H1 (cell line): ENCODE measurements around the gene UBE2F. TPM values are rescaled to one million over a fixed set of nuclear protein-coding genes. Genes with fewer than 3 reads are reported as not detected.

Source experiments
- CTCF ChIA-PET: fragments of 300-600 bp; sonication (Branson Sonifier 250); formaldehyde crosslinking; loops from one replicate; lab custom pipeline; 2021; ENCODE audit not compliant: partially characterized antibody; lab: Charles Lee
- POLR2A ChIA-PET: fragments of 300-600 bp; sonication (Branson Sonifier 250); formaldehyde crosslinking; loops from one replicate; lab custom pipeline; 2021; ENCODE audit warnings: inconsistent platforms; ENCODE audit not compliant: partially characterized antibody; lab: Charles Lee
- DNase-seq, 2 experiments: peaks; one replicate each; pipeline versions ENCODE4 v3.0.0 to v3.0.0-alpha.2; 2010 to 2022; ENCODE audit warnings: low spot score in 2 of 2, low read depth in 1 of 2, mixed read lengths in 1 of 2
- FAIRE-seq: peaks from 2 replicates; lab custom pipeline; 2011; peaks lifted over from hg19 to GRCh38; lab: Jason Lieb, UNC
- H2AFZ ChIP-seq: 2 replicates; pipeline ENCODE4 v1.8.1; 2012; ENCODE audit warnings: low read length, inconsistent platforms
- H2AK5ac ChIP-seq: 2 replicates; pipeline ENCODE4 v1.6.1; 2013; ENCODE audit warnings: low read depth, low read length
- H2BK120ac ChIP-seq: replicated peaks from 2 replicates; pipeline ENCODE3; 2013; ENCODE audit warnings: low read depth, low read length, inconsistent platforms
- H2BK12ac ChIP-seq: 2 replicates; pipeline ENCODE4 v1.6.1; 2013; ENCODE audit warnings: low read depth, low read length
- H2BK15ac ChIP-seq: 2 replicates; pipeline ENCODE4 v1.6.1; 2013; ENCODE audit warnings: low read length
- H2BK20ac ChIP-seq: 2 replicates; pipeline ENCODE4 v1.6.1; 2013; ENCODE audit warnings: low read length
- H2BK5ac ChIP-seq: 2 replicates; pipeline ENCODE4 v1.6.1; 2013; ENCODE audit warnings: low read depth, low read length
- H3K14ac ChIP-seq: 2 replicates; pipeline ENCODE4 v1.6.1; 2013; ENCODE audit warnings: inconsistent platforms; ENCODE audit not compliant: insufficient read length
- H3K18ac ChIP-seq: 2 replicates; pipeline ENCODE4 v1.6.1; 2013; ENCODE audit warnings: low read length; ENCODE audit errors: extremely low read depth
- H3K23ac ChIP-seq: 2 replicates; pipeline ENCODE4 v1.6.1; 2013; ENCODE audit warnings: inconsistent platforms; ENCODE audit not compliant: insufficient read length
- H3K23me2 ChIP-seq: 2 replicates; pipeline ENCODE4 v1.6.1; 2013; ENCODE audit warnings: low read depth, low read length
- H3K27ac ChIP-seq: 2 replicates; pipeline ENCODE4 v1.6.1; 2011; ENCODE audit warnings: low read depth, low read length, inconsistent platforms
- H3K27me3 ChIP-seq, 4 experiments: replicated peaks in 1 of 4; 1 replicate in 1 of 4; 2 replicates in 3 of 4; pipeline versions ENCODE4 v1.6.1 to v1.8.1; 2011 to 2013; ENCODE audit warnings: low read length in 3 of 4, mild to moderate bottlenecking in 3 of 4, inconsistent platforms in 2 of 4, mixed read lengths in 2 of 4, moderate library complexity in 1 of 4; ENCODE audit not compliant: control insufficient read depth in 3 of 4, insufficient read depth in 3 of 4; ENCODE audit errors: extremely low read depth in 1 of 4
- H3K36me3 ChIP-seq, 4 experiments: 2 replicates each; pipeline versions ENCODE4 v1.6.1 to v1.8.1; 2011 to 2013; ENCODE audit warnings: mild to moderate bottlenecking in 4 of 4, low read length in 3 of 4, moderate library complexity in 2 of 4, control low read depth in 1 of 4, inconsistent platforms in 1 of 4; ENCODE audit not compliant: insufficient read depth in 4 of 4, control insufficient read depth in 2 of 4
- H3K4ac ChIP-seq: replicated peaks from 2 replicates; pipeline ENCODE3; 2013; ENCODE audit warnings: low read length, low read depth, mixed read lengths, inconsistent platforms; ENCODE audit not compliant: insufficient read length
- H3K4me1 ChIP-seq, 4 experiments: replicated peaks in 1 of 4; 1 replicate in 1 of 4; 2 replicates in 3 of 4; pipeline versions ENCODE4 v1.6.1 to v1.8.1; 2011 to 2013; ENCODE audit warnings: low read length in 3 of 4, inconsistent platforms in 2 of 4, mixed read lengths in 1 of 4; ENCODE audit not compliant: insufficient read depth in 4 of 4, control insufficient read depth in 3 of 4
- H3K4me2 ChIP-seq, 2 experiments: 2 replicates each; pipeline versions ENCODE4 v1.6.1 to v1.8.1; 2011 to 2013; ENCODE audit warnings: low read depth in 2 of 2, low read length in 2 of 2, control low read depth in 1 of 2, inconsistent platforms in 1 of 2, mild to moderate bottlenecking in 1 of 2; ENCODE audit not compliant: insufficient read depth in 1 of 2
- H3K4me3 ChIP-seq, 4 experiments: fragments of 200-600, 300-600 bp in 1 of 4; sonication (generic), shearing (Covaris generic), sonication (Bioruptor Twin) in 1 of 4; 2 replicates each; pipeline versions ENCODE4 v1.5.1 to v1.8.1; 2011 to 2016; ENCODE audit warnings: low read length in 4 of 4, low read depth in 3 of 4, control low read depth in 2 of 4, inconsistent platforms in 2 of 4, mild to moderate bottlenecking in 2 of 4, mixed read lengths in 1 of 4, moderate library complexity in 1 of 4; ENCODE audit not compliant: insufficient read depth in 2 of 4; ENCODE audit errors: extremely low read depth in 1 of 4
- H3K56ac ChIP-seq: replicated peaks from 2 replicates; pipeline ENCODE3; 2013; ENCODE audit warnings: low read depth, mild to moderate bottlenecking, mixed read lengths, low read length, inconsistent platforms; ENCODE audit not compliant: insufficient read length
- H3K79me1 ChIP-seq: 2 replicates; pipeline ENCODE4 v1.6.1; 2013; ENCODE audit warnings: low read depth, low read length, control low read depth
- H3K79me2 ChIP-seq, 2 experiments: 2 replicates each; pipeline versions ENCODE4 v1.6.1 to v1.8.1; 2012 to 2013; ENCODE audit warnings: low read length in 2 of 2, mild to moderate bottlenecking in 2 of 2, inconsistent platforms in 1 of 2; ENCODE audit not compliant: insufficient read depth in 2 of 2, control insufficient read depth in 1 of 2
- H3K9ac ChIP-seq, 4 experiments: replicated peaks in 1 of 4; 1 replicate in 1 of 4; 2 replicates in 3 of 4; pipeline versions ENCODE4 v1.6.1 to v1.8.1; 2011 to 2013; ENCODE audit warnings: low read depth in 3 of 4, low read length in 3 of 4, control low read depth in 2 of 4, mild to moderate bottlenecking in 2 of 4, moderate library complexity in 2 of 4, inconsistent platforms in 1 of 4; ENCODE audit errors: extremely low read depth in 1 of 4
- H3K9me3 ChIP-seq, 2 experiments: 2 replicates each; pipeline versions ENCODE4 v1.6.1 to v1.8.1; 2012 to 2013; ENCODE audit warnings: mild to moderate bottlenecking in 2 of 2, moderate library complexity in 2 of 2, control low read depth in 1 of 2, inconsistent platforms in 1 of 2, low read depth in 1 of 2, low read length in 1 of 2, mixed read lengths in 1 of 2; ENCODE audit not compliant: insufficient read depth in 2 of 2
- H4K20me1 ChIP-seq, 2 experiments: replicated peaks in 1 of 2; 2 replicates each; pipeline versions ENCODE3 to v1.8.1; 2011 to 2013; ENCODE audit warnings: inconsistent platforms in 2 of 2, low read length in 2 of 2, mild to moderate bottlenecking in 1 of 2; ENCODE audit not compliant: insufficient read depth in 2 of 2, control insufficient read depth in 1 of 2
- H4K5ac ChIP-seq: 2 replicates; pipeline ENCODE4 v1.6.1; 2013; ENCODE audit warnings: low read length, low read depth, mixed read lengths, inconsistent platforms; ENCODE audit not compliant: insufficient read length
- H4K8ac ChIP-seq: 2 replicates; pipeline ENCODE4 v1.8.0; 2013; ENCODE audit warnings: mild to moderate bottlenecking, moderate library complexity, low read length, inconsistent platforms; ENCODE audit not compliant: insufficient read depth; ENCODE audit errors: extremely low read depth
- H4K91ac ChIP-seq: replicated peaks from 2 replicates; pipeline ENCODE3; 2013; ENCODE audit warnings: low read length, mixed read lengths, inconsistent platforms; ENCODE audit not compliant: insufficient read length
- BCL11A ChIP-seq, 2 experiments: IDR thresholded peaks; one replicate each; pipeline ENCODE4 v1.6.1; 2011; ENCODE audit warnings: low read depth in 2 of 2, low read length in 2 of 2, mild to moderate bottlenecking in 2 of 2
- CBX8 ChIP-seq: fragments of 300-800, 300-1000 bp; sonication (generic); IDR thresholded peaks from 2 replicates; pipeline ENCODE4 v1.7.1; 2016; ENCODE audit warnings: low read depth, low read length, borderline replicate concordance
- HDAC2 ChIP-seq, 2 experiments: fragments of 300-600 bp in 1 of 2; sonication (generic) in 1 of 2; IDR thresholded peaks; 2 replicates each; pipeline ENCODE4 v1.6.1; 2011 to 2012; ENCODE audit warnings: low read depth in 2 of 2, low read length in 2 of 2, mild to moderate bottlenecking in 2 of 2, moderate library complexity in 2 of 2, borderline replicate concordance in 1 of 2, inconsistent platforms in 1 of 2
- KDM4A ChIP-seq: IDR thresholded peaks from one replicate; pipeline ENCODE4 v1.7.1; 2012; ENCODE audit warnings: low read depth, mild to moderate bottlenecking, moderate library complexity, low read length, inconsistent platforms; ENCODE audit not compliant: severe bottlenecking
- NRF1 ChIP-seq: IDR thresholded peaks from 2 replicates; pipeline ENCODE4 v1.6.1; 2011; ENCODE audit warnings: mild to moderate bottlenecking, low read depth, low read length, improper control_type of control experiment
- SAP30 ChIP-seq: fragments of 300-600 bp; sonication (generic); IDR thresholded peaks from 2 replicates; pipeline ENCODE4 v1.7.1; 2012; ENCODE audit warnings: low read length, moderate library complexity, mild to moderate bottlenecking, inconsistent platforms; ENCODE audit not compliant: insufficient read depth, insufficient replicate concordance
- SUZ12 ChIP-seq: fragments of 200-600 bp; sonication (generic); IDR thresholded peaks from 2 replicates; pipeline ENCODE4 v1.6.1; 2012; ENCODE audit warnings: mild to moderate bottlenecking, inconsistent platforms, low read length, moderate library complexity, mixed read lengths
- YY1 ChIP-seq: IDR thresholded peaks from 2 replicates; pipeline ENCODE4 v1.6.1; 2011; ENCODE audit warnings: low read depth, mild to moderate bottlenecking, low read length
- ZNF274 ChIP-seq: IDR thresholded peaks from 2 replicates; pipeline ENCODE4 v1.7.0; 2012; ENCODE audit warnings: low read length, borderline replicate concordance; ENCODE audit errors: extremely low read depth
- WGBS, 2 experiments: shearing (Covaris generic) in 1 of 2; methylation state at CpG; one replicate each; pipeline versions ENCODE4 v1.1.6 to v1.1.7; 2013 to 2015; ENCODE audit warnings: low lambda C conversion rate in 2 of 2, mixed read lengths in 2 of 2, inconsistent platforms in 1 of 2, low coverage in 1 of 2, missing lambda C conversion rate in 1 of 2; ENCODE audit not compliant: insufficient replicate concordance in 2 of 2, insufficient coverage in 1 of 2, insufficient read length in 1 of 2; ENCODE audit errors: extremely low coverage in 1 of 2, missing lambda C conversion rate in 1 of 2; 5-methylcytosine and 5-hydroxymethylcytosine counted together
- polyA plus RNA-seq, 7 experiments: library from polyadenylated mRNA; depleted of rRNA in 3 of 7; stranded (reverse) in 5 of 7; unstranded in 2 of 7; fragments of >200 nt in 5 of 7; fragments of 200-250 nt in 2 of 7; gene quantifications; 1 replicate in 5 of 7; 2 replicates in 1 of 7; 4 replicates in 1 of 7; pipeline versions ENCODE4 v1.2.1 to v1.2.3, GENCODE V29; 2011 to 2013; ENCODE audit warnings: missing spikeins in 2 of 7, mixed read lengths in 2 of 7
- total RNA-seq: library from RNA; stranded (reverse); fragmentation: NEBNext Ultra II Directional; extraction: Animal tissue kit (Norgen Biotek cat#: 25700); gene quantifications from 2 replicates; pipeline ENCODE4 v1.2.1, GENCODE V29; 2021

The UBE2F gene
- total and polyA plus RNA-seq, 2 of the 8 experiments (the other 6 are each of a cell fraction or from before 2014, with no cell fraction given) = 43.3 to 59.8 TPM

GRCh38 chr2:237955640-237956401 is 11.0 kb upstream of the UBE2F start:
- Histone ChIP-seq H3K9ac (no peak overlapping the region), H2BK15ac (no peak overlapping the region), H3K36me3 (no peaks in the 10 kb centered on the region), H4K20me1 (no peaks in the 10 kb centered on the region), H3K27me3 (peaks cover 0 to 18% (median 10%) of the 10 kb centered on the region in 4 experiments; a peak in 5 of 7 replicates), H2AFZ (peak overlapping the region; percentile 64; the same call in 1 of the 2 replicates), H3K23me2 (peaks cover 8% of the 10 kb centered on the region; the same call in 1 of the 2 replicates), H3K27ac (no peak overlapping the region), H4K91ac (no peak overlapping the region), H3K56ac (no peak overlapping the region), H2AK5ac (no peak overlapping the region), H3K4me1 (peaks cover 0 to 3% (median 0%) of the 10 kb centered on the region in 4 experiments; a peak in 1 of 7 replicates), H3K4me2 (peak overlapping the region; percentile 74 to 97), H3K18ac (no peak overlapping the region; the same call in 1 of the 2 replicates), H4K8ac (peak overlapping the region; percentile 45; the same call in 1 of the 2 replicates), H2BK120ac (no peak overlapping the region), H3K9me3 (no peaks in the 10 kb centered on the region), H2BK5ac (no peak overlapping the region), H3K14ac (no peak overlapping the region), H3K4me3 (peak overlapping the region; percentile 39 to 77 (median 51)), H3K79me1 (no peaks in the 10 kb centered on the region), H2BK12ac (no peak overlapping the region), H4K5ac (no peak overlapping the region), H2BK20ac (no peak overlapping the region), H3K4ac (no peak overlapping the region), H3K23ac (no peak overlapping the region), H3K79me2 (no peaks in the 10 kb centered on the region; a peak in 1 of 4 replicates)
- 26% methylated on average over 48 of the region's 64 CpGs; no CpG with 5 or more reads in 1 of the 2 experiments for WGBS, 2 experiments
- TF ChIP-seq BCL11A (IDR thresholded peaks at IDR 0.05; ENCODE audit: low read depth in 2 of 2, low read length in 2 of 2) (no peak), HDAC2 (IDR thresholded peaks at IDR 0.05; ENCODE audit: borderline replicate concordance in 1 of 2, low read depth in 2 of 2, low read length in 2 of 2) (no peak), YY1 (no peak), ZNF274 (no peak), NRF1 (no peak), SAP30 (no peak), KDM4A (peak; percentile 78), SUZ12 (0 out of 2 replicates have a peak, but pooled peaks have one; percentile 39), CBX8 (no peak)
- ChIA-PET CTCF (interaction anchor here (0.6 to 2.3 kb wide), 6 partner anchors 9 to 99 kb away, joined by 3 to 11 read pairs (median 3); no protein-coding TSS in a partner anchor), POLR2A (interaction anchor here (1.0 kb wide), 1 partner anchor 144 kb away, joined by 3 read pairs; the partner anchor contains the start of gene ESPNL)
- peak in 1 of 2 experiments; percentile 65 for DNase-seq
- FAIRE-seq = no peak
